ENCODE measurements around the gene SIVA1.
A peak's percentile ranks its signal among the peaks of the same experiment; 100 is the strongest.

Gene SIVA1

GRCh38 chr14:104753528-104754212 is 723 bp downstream of the SIVA1 start:
- no peak for DNase-seq

- no peak for DNase-seq
Measured at GRCh38 chr14:104754213-104754851, 1.4 kb downstream of the SIVA1 start.

- DNase-seq = no peak
Measured at GRCh38 chr14:104755621-104756020, 2.7 kb downstream of the SIVA1 start.

GRCh38 chr14:104756477-104757237 is 3.7 kb downstream of the SIVA1 start:
- no peak for DNase-seq

- no peak for DNase-seq
Measured at GRCh38 chr14:104757238-104757585, 4.3 kb downstream of the SIVA1 start.

- DNase-seq = no peak
Measured at GRCh38 chr14:104757681-104758392, 4.9 kb downstream of the SIVA1 start.

- no peak for DNase-seq
Measured at GRCh38 chr14:104758981-104759969, 6.3 kb downstream of the SIVA1 start.

- DNase-seq = no peak
Measured at GRCh38 chr14:104765517-104765916, 12.6 kb downstream of the SIVA1 start.

GRCh38 chr14:104766256-104766862 is 13.4 kb downstream of the SIVA1 start:
- DNase-seq = no peak

GRCh38 chr14:104766863-104767633 is 14.1 kb downstream of the SIVA1 start:
- no peak for DNase-seq

GRCh38 chr14:104767634-104767918 is 14.6 kb downstream of the SIVA1 start:
- no peak for DNase-seq

- DNase-seq = peak; percentile 21
Measured at GRCh38 chr14:104768437-104769323, 15.7 kb downstream of the SIVA1 start.

GRCh38 chr14:104769324-104770071 is 16.6 kb downstream of the SIVA1 start:
- no peak for DNase-seq

GRCh38 chr14:104770072-104770579 is 17.2 kb downstream of the SIVA1 start:
- DNase-seq = no peak

- no peak for DNase-seq
Measured at GRCh38 chr14:104770851-104771272, 17.9 kb downstream of the SIVA1 start.

- DNase-seq = no peak
Measured at GRCh38 chr14:104771374-104771773, 18.4 kb downstream of the SIVA1 start.

GRCh38 chr14:104771918-104772706 is 19.2 kb downstream of the SIVA1 start:
- DNase-seq = no peak
